Mononuclear cell (primary cell): ENCODE results near the gene NDFIP2. TPM values are rescaled to one million over a fixed set of nuclear protein-coding genes. Genes with fewer than 3 reads are reported as not detected.

ENCODE experiments used
- H3K27me3 ChIP-seq: 2 replicates; pipeline ENCODE4 v1.6.0; 2011; ENCODE audit warnings: low read length, control low read depth; ENCODE audit not compliant: insufficient read depth
- H3K4me1 ChIP-seq: 2 replicates; pipeline ENCODE4 v1.5.1; 2011; ENCODE audit warnings: mild to moderate bottlenecking, low read length, control low read depth; ENCODE audit not compliant: insufficient read depth
- H3K4me3 ChIP-seq: 2 replicates; pipeline ENCODE4 v1.5.1; 2011; ENCODE audit warnings: mild to moderate bottlenecking, low read length, moderate library complexity
- H3K9me3 ChIP-seq: 2 replicates; pipeline ENCODE4 v1.5.1; 2011; ENCODE audit warnings: low read depth, mild to moderate bottlenecking, control low read depth, low read length
- total RNA-seq: library from RNA; depleted of rRNA; stranded (reverse); fragments of >200 nt; gene quantifications from one replicate; pipeline ENCODE4 v1.2.3, GENCODE V29; 2012

NDFIP2 gene
- total RNA-seq, 1 donor: 1.2 TPM

DNA sequence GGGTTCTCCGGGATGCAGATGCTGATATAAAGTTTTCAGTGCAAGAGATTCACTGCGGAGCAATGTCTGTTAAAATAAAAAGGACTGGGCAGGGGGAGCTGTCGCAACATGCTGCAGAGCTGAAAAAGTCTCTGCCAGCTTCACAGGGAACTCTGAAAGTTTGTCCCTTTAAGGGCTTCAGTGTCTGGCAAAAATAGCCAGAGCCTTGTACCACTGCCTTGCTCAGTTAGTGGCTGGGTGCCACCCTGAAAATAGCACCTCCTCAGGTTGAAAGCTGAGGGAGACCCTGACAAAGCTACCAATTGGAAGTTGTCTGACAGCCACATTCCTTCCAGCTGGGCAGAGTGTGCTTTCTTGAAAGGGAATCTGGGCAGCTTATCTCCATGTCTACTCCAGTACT is 3.0 kb upstream of the NDFIP2 start:
- Histone ChIP-seq H3K9me3 (no peaks in the 10 kb centered on the region), H3K27me3 (peaks cover 51% of the 10 kb centered on the region), H3K4me1 (peaks cover 15% of the 10 kb centered on the region), H3K4me3 (no peak overlapping the region)

GRCh38 chr13:79479882-79480281 is 1.1 kb upstream of the NDFIP2 start:
- peaks cover 64% of the 10 kb centered on the region for H3K27me3 ChIP-seq

DNA sequence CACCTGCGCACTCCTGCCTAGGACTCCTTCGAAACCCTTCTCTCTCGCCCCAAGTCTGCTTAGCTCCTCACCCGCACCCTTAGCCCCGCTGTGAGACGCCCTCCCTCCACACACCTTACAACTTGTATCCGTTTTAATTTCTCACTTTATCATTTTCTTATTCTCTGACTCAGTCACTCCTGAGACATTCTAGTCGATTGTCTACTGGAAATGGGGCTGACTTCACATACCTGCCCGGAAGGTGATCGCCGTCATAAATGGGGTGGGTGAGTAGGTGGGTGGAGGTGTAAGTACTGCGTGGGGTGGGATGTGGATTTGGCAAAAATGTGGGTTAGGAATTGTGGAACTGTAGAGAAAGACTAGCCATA is 714 bp downstream of the NDFIP2 start:
- peaks cover 72% of the 10 kb centered on the region for H3K27me3 ChIP-seq
- H3K9me3 ChIP-seq: no peaks in the 10 kb centered on the region
- peaks cover 15% of the 10 kb centered on the region for H3K4me1 ChIP-seq
- peak overlapping the region; percentile 48 for H3K4me3 ChIP-seq

More at GRCh38 chr13:79479882-79480281, 1.1 kb upstream of the NDFIP2 start:
- H3K4me1 ChIP-seq: peaks cover 15% of the 10 kb centered on the region
- H3K9me3 ChIP-seq: no peaks in the 10 kb centered on the region
- H3K4me3 ChIP-seq: no peak overlapping the region

DNA sequence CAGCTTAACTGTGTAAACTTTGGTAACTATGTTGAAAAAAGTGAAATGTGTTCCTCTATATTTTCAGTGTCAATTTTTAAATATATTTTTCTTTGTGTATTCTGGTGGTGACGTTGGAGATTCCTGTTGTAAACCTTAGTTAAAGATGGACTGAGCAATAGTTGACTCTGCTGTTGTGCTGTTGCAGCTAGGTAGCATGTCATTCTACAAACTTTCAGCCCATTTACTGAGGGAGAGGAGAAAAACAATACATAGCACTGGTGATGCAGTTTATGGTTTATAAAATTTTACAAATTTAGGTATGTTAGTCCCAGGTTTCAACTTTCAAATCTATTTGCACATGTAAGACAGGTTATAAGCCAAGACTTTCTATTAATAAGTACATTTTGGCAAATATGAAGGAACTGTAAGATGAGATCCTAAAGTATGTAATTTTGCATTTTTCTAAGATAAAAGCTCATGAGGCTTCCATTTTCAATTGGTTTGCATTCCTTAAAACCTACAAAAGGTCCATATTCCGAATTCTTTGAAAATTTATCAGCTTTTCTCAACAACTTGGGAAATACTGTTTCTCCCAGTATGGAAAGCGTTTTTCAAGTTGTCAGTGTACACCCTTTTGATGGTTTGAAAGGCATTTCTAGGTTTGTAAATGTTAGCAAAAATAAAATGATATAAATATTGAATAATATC is 1.5 kb downstream of the NDFIP2 start:
- Histone ChIP-seq H3K4me3 (no peak overlapping the region), H3K27me3 (peaks cover 75% of the 10 kb centered on the region), H3K4me1 (peaks cover 15% of the 10 kb centered on the region), H3K9me3 (no peaks in the 10 kb centered on the region)

DNA sequence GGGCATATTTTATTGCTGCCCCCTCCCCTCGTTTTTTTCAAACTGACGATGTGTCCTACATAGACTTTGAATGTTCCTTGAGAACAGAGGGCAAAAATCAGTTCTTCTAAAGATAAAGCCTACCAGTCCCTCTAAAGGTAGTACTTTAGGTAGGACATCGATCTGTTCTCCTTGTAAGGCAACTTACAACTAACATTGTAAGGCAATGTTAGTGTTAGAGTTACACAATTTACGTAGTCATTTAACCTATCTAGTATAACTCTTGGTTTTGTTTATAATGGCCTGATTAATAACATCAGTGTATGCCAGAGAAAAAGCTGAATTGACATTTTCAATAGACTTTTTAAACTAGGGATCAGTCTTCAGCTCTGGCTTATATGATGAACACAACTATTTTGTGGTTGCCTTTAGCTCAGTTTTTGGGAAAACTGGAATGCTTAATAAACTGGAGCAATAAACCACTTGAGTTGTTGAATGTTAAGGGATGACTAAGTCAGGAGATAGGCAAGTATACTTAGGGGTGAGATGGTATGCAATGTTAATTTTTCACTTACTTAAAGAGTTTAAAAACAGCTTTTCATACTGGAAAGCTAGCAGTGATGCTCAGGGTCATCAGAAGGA is 2.2 kb downstream of the NDFIP2 start:
- Histone ChIP-seq H3K27me3 (peaks cover 73% of the 10 kb centered on the region), H3K4me3 (no peak overlapping the region), H3K4me1 (peaks cover 15% of the 10 kb centered on the region), H3K9me3 (no peaks in the 10 kb centered on the region)

DNA sequence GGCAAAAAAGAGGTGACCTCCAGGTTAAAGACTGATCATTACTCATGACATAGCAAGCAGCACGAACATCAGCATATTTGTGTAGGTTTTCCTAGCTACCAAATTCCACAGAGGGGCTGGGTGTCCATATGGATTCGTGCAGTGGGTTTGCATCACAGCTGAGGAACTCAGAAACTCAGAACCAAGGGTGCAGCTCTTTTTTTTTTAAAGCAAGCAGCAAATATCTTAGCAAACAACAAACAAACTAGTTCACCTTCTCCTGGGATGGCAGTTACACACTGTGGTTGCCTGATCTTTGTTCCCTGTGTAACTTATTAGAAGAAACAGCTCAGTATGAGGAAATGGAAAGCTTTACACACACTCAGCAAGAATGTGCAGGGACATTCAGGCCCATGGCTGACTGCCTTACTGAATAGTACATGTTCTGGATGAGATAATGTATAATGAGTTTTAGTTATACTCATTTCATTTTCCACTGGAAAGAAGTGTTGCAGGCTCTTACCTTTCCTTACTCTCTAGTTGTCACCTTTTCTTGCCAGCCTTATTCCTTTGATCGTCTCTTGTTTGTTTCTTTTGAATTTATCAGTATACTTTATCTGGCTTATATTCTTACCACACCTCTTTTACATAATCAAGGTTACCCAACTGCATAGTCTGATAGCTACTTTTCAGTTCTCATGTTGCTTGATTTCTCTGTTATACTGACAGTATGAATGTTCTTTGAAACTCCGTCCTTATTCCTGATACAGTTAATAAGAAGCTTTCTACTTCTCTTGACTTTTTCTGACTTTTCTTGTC is 4.3 kb downstream of the NDFIP2 start:
- H3K4me1 ChIP-seq: peaks cover 15% of the 10 kb centered on the region
- H3K27me3 ChIP-seq: peaks cover 59% of the 10 kb centered on the region
- no peaks in the 10 kb centered on the region for H3K9me3 ChIP-seq
- H3K4me3 ChIP-seq: no peak overlapping the region

DNA sequence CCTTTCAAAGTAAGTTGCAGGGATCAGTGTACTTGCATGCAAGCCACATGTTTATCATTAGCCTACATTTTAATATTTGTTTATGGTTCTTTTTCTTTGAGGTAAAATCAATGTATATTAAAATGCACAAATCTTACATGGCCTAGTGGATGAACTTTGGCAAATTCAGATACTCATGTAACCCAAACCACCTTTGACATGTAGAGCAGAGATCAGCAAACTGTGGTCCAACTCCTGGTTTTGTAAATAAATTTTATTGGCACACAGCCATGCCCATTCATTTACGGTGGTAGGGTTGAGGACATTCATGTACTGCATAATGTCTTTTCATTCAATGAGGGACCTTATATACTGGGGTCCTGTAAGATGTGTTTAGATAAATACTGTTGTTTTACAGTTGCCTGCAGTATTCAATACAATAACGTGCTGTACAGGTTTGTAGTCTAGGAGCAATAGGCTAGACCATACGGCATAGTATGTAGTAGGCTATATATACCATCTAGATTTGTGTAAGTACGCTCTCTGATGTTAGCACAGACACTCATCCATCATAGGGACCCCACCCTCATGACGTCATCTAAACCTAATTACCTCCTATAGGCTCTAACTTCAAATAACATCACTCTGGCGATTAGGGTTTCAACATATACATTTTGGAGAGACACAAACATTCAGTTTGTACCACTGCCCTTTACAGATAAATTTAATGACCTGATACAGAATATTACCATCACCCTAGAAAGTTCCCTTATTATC is 5.7 kb downstream of the NDFIP2 start:
- peaks cover 46% of the 10 kb centered on the region for H3K27me3 ChIP-seq
- H3K4me3 ChIP-seq: no peak overlapping the region
- no peaks in the 10 kb centered on the region for H3K9me3 ChIP-seq
- H3K4me1 ChIP-seq: peaks cover 6% of the 10 kb centered on the region

DNA sequence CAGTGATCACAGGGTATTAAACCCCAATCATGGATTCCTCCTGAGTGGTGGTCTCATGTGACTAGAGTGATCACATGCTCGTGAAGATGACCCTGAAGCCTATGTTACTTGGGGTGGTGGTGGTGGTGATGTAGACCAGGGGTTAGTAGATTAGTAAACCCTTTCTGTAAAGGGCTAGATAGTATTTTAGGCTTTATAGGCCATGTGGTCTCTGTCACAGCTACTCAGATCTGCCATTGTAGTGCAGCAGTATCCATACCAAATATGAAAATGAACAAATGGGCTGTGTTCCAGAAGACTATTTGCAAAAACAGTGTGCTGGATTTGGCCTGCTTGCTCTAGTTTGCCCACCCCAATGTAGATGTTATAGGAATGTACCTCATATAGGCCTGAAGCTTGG is 9.4 kb downstream of the NDFIP2 start:
- Histone ChIP-seq H3K4me3 (no peak overlapping the region), H3K27me3 (peaks cover 21% of the 10 kb centered on the region), H3K4me1 (peaks cover 6% of the 10 kb centered on the region), H3K9me3 (no peaks in the 10 kb centered on the region)

- H3K4me3 ChIP-seq: no peak overlapping the region
- no peaks in the 10 kb centered on the region for H3K9me3 ChIP-seq
- peaks cover 6% of the 10 kb centered on the region for H3K4me1 ChIP-seq
- peaks cover 18% of the 10 kb centered on the region for H3K27me3 ChIP-seq
Observed at GRCh38 chr13:79490824-79491223, 9.9 kb downstream of the NDFIP2 start.

DNA sequence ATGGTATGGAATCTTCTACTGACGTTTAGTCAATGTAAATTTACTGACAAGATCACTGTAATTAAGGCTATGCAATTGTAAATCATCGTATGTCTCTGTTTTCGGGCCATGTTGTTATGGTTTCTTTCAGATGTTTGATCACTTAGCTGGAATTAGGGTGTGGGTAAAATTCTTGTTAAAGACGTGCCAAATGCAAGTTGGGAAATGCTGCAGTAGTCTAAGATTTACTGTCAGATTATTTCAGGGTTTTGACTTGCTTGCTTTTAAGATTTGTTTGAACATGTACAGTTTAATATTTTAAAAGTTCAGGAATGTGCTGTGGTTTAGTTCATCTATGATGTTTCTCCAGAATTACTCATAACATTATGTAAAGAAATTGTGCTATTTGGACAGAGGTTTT is 10.8 kb downstream of the NDFIP2 start:
- Histone ChIP-seq H3K27me3 (peaks cover 12% of the 10 kb centered on the region), H3K9me3 (no peaks in the 10 kb centered on the region), H3K4me3 (no peak overlapping the region), H3K4me1 (peaks cover 6% of the 10 kb centered on the region)

DNA sequence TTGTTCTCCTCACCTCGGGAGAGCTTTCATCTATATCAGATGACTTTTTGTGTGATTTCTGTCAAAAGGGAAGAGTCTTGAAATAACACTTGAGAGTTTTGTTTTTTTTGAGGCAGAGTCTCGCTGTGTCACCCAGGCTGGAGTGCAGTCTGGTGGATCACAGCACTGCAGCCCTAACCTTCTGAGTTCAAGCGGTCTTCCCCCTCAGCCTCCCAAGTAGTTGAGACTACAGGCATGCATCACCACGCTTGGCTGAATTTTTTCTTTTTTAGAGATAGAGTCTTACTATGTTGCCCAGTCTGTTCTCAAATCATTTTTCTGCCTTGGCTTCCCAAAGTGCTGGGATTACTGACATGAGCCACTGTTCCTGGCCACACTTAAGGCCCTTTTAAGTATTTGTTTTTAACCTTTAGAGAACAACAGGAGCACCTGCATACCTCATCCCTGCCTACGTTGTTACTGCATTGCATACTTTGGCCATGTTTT is 11.4 kb downstream of the NDFIP2 start:
- Histone ChIP-seq H3K27me3 (peaks cover 10% of the 10 kb centered on the region), H3K9me3 (no peaks in the 10 kb centered on the region)

GRCh38 chr13:79492918-79493594 is 12.1 kb downstream of the NDFIP2 start:
- Histone ChIP-seq H3K4me3 (no peak overlapping the region), H3K9me3 (no peaks in the 10 kb centered on the region), H3K4me1 (peaks cover 6% of the 10 kb centered on the region), H3K27me3 (peaks cover 6% of the 10 kb centered on the region)

More for the DNA sequence above, 11.4 kb downstream of the NDFIP2 start:
- H3K4me1 ChIP-seq: peaks cover 6% of the 10 kb centered on the region
- H3K4me3 ChIP-seq: no peak overlapping the region

- H3K4me1 ChIP-seq: peaks cover 6% of the 10 kb centered on the region
- H3K27me3 ChIP-seq: peaks cover 6% of the 10 kb centered on the region
- no peaks in the 10 kb centered on the region for H3K9me3 ChIP-seq
- no peak overlapping the region for H3K4me3 ChIP-seq
Observed at GRCh38 chr13:79496188-79496587, 15.2 kb downstream of the NDFIP2 start.

DNA sequence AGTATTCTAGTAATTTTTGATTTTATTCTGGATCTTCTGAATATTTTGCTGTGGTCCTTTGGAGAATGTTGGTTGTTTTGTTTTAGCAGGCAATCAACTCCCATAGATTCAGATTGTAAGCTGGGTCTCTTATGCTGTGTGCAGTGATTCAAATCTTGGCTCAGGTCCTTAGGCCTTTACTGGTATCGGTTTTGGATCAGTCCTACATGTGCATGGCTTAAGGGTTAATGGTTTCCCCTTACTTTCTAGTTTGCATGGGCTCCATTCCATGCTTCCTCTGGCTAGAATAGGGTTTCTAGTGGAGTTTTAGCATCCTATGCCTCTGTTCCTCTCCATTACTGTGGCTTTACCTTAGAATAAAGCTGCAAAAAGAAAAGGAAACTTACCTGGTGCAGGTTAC is 16.1 kb downstream of the NDFIP2 start:
- H3K27me3 ChIP-seq: peaks cover 6% of the 10 kb centered on the region
- H3K4me1 ChIP-seq: peaks cover 6% of the 10 kb centered on the region
- no peak overlapping the region for H3K4me3 ChIP-seq
- no peaks in the 10 kb centered on the region for H3K9me3 ChIP-seq
